ENCODE data around the gene RRAS. TPM values are rescaled to one million over a fixed set of nuclear protein-coding genes. Genes with fewer than 3 reads are reported as not detected.

Gene RRAS
- total and polyA plus RNA-seq, 7 donors, result 22.6 to 57.0 (median 48.4) TPM

DNA sequence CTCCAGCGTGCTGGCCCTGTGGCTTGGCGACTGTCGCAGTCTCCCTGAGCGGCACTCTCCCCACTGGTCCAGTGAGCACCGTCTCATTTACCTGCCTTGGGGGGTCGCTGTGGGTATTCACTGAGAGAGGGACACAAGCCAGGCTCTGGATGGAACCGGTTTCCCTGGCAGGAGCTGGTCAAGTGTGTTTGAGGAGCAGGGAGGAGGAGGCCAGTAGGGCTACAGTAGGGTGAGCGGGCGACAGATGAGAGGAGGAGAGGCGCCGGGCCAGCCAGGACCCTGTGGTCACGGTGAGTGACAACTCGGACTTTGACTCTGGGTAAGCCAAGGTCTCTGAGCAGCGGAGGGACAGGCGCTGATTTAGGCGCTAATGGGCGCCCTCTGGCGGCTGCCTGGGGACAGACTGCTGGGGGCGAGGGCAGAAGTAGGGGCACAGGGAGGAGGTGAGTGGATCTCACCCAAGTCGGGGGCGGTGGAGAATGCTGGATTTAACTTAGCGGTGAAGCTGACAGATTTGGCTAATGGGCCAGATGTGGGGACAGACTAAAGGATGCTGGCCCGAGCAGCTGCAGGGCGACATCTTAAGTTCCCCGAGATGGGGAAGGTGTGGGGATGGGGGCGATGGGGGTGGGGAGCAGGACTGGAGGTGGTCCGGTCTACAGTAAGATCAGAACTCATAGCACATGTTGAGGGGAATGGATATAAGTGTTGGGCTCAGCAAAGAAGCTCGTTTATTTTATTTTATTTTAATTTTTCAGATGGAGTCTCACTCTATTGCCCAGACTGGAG, 32.4 kb upstream of the RRAS start:
- Histone ChIP-seq H3K9me3 (no peaks in the 10 kb centered on the region), H3K27me3 (ENCODE audit: insufficient read depth in 3 of 3, low read length in 2 of 3) (no peaks in the 10 kb centered on the region), H3K27ac (peak overlapping the region; percentile 69), H3K4me3 (no peak overlapping the region), H3K4me1 (peaks cover 10% of the 10 kb centered on the region), H3K36me3 (ENCODE audit: insufficient read depth in 1 of 2, low read depth in 1 of 2) (peaks cover 0 to 19% of the 10 kb centered on the region in 2 donors)
- DNase-seq, result peak; percentile 80 to 89
- ATAC-seq, result peak; percentile 16 to 30 (median 21)
- WGBS, 3 donors, result 19 to 26% (median 21%) methylated on average over 28 of the region's 28 CpGs
- TF ChIP-seq, protein P1, sequence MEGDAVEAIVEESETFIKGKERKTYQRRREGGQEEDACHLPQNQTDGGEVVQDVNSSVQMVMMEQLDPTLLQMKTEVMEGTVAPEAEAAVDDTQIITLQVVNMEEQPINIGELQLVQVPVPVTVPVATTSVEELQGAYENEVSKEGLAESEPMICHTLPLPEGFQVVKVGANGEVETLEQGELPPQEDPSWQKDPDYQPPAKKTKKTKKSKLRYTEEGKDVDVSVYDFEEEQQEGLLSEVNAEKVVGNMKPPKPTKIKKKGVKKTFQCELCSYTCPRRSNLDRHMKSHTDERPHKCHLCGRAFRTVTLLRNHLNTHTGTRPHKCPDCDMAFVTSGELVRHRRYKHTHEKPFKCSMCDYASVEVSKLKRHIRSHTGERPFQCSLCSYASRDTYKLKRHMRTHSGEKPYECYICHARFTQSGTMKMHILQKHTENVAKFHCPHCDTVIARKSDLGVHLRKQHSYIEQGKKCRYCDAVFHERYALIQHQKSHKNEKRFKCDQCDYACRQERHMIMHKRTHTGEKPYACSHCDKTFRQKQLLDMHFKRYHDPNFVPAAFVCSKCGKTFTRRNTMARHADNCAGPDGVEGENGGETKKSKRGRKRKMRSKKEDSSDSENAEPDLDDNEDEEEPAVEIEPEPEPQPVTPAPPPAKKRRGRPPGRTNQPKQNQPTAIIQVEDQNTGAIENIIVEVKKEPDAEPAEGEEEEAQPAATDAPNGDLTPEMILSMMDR (IDR thresholded peaks at IDR 0.05), result peak; percentile 88
- intact Hi-C loops (cut with DNase I), result loop anchor here in 1 of 2 donors (10.0 kb wide), 1 partner anchor 98 kb away; no protein-coding TSS in a partner anchor

DNA sequence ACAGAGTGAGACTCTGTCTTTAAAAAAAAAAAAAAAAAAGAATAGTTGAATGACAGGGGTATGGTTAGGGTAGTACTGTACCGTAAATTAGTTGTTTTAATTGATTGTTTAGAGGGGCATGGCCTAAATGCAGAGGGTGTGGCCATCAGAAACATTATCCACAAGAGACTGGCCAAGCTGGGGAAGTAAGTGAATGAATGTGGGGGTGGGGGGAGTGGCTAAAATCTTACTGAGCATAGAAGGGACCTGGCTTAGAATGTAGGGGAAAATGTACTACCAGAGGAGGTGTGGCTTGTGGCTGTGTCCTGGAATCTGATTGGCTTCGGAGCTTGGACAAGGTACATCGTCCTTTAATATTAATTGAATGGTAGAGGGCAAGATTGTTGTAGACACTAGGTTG, 29.6 kb upstream of the RRAS start:
- no peak for ATAC-seq
- intact Hi-C loops (cut with DNase I), result no loop called here

DNA sequence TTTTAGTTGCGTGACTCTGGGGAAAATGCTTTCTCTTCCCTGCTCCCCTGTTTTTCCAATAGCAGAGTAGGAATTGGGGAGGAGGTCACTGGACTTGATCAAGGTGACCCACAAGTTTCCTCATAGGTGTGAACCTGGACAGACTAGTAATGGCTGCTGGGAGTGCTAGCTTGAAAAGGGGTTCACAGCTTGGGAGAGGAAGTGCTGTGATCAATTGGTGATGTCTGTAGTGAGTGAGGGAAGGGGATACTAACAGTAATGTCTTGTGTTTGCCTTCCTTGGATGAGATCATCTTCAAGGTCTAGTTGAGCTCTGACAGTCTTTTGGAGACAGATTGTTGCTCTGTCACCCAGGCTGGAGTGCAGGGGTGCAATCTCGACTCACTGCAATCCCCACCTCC, 27.5 kb upstream of the RRAS start:
- H3K36me3 ChIP-seq (ENCODE audit: insufficient read depth in 1 of 2, low read depth in 1 of 2), result peaks cover 0 to 24% of the 10 kb centered on the region in 2 donors
- peaks cover 13% of the 10 kb centered on the region for H3K4me1 ChIP-seq
- DNase-seq (no peak), ATAC-seq (no peak)
- no peak overlapping the region for H3K27ac ChIP-seq
- intact Hi-C loops (cut with DNase I), result no loop called here
- WGBS, 3 donors, result 88 to 93% (median 91%) methylated on average over 2 of the region's 2 CpGs
- H3K9me3 ChIP-seq, result no peaks in the 10 kb centered on the region
- no peak overlapping the region for H3K4me3 ChIP-seq
- TF ChIP-seq, protein P1 (IDR thresholded peaks at IDR 0.05), result no peak
- no peaks in the 10 kb centered on the region for H3K27me3 ChIP-seq (ENCODE audit: insufficient read depth in 3 of 3, low read length in 2 of 3)

More for the DNA sequence above, 29.6 kb upstream of the RRAS start:
- H3K4me3 ChIP-seq, result no peak overlapping the region
- TF ChIP-seq, protein P1 (IDR thresholded peaks at IDR 0.05), result no peak
- no peaks in the 10 kb centered on the region for H3K27me3 ChIP-seq (ENCODE audit: insufficient read depth in 3 of 3, low read length in 2 of 3)
- H3K4me1 ChIP-seq, result peaks cover 9% of the 10 kb centered on the region
- H3K36me3 ChIP-seq (ENCODE audit: insufficient read depth in 1 of 2, low read depth in 1 of 2), result peaks cover 0 to 19% of the 10 kb centered on the region in 2 donors
- no peak for DNase-seq
- H3K9me3 ChIP-seq, result no peaks in the 10 kb centered on the region
- WGBS, 3 donors, result 89 to 98% (median 89%) methylated on average over 3 of the region's 3 CpGs
- no peak overlapping the region for H3K27ac ChIP-seq

DNA sequence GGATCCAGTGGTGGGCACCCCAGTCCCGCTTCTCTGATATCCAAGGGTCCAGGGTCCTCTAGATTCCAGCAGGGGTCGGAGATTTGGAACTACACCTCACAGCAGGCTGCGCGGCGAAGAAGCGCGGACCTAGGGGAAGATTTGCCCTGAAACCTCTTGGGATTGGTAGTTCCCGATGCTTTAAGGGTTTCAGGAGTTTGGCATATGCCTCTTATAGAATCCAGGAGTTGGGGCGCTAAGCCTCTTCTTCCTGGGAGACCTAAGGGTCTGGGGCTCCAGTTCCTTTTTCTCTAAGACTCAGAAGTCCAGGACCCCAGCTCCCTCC, 26.1 kb upstream of the RRAS start:
- DNase-seq (no peak), ATAC-seq (no peak)
- TF ChIP-seq, protein P1 (IDR thresholded peaks at IDR 0.05), result peak; percentile 3
- Histone ChIP-seq H3K9me3 (no peaks in the 10 kb centered on the region), H3K4me1 (peaks cover 8% of the 10 kb centered on the region), H3K4me3 (peak overlapping the region; percentile 70), H3K36me3 (ENCODE audit: insufficient read depth in 1 of 2, low read depth in 1 of 2) (peaks cover 0 to 35% of the 10 kb centered on the region in 2 donors), H3K27me3 (ENCODE audit: insufficient read depth in 3 of 3, low read length in 2 of 3) (no peaks in the 10 kb centered on the region), H3K27ac (peak overlapping the region; percentile 49)
- WGBS, 3 donors, result 0 to 2% (median 1%) methylated on average over 9 of the region's 9 CpGs
- intact Hi-C loops (cut with DNase I), result no loop called here
